Amniotic stem cell (primary cell): ENCODE results near the gene P3H4.
A peak's percentile ranks its signal among the peaks of the same experiment; 100 is the strongest.
"Not testable (repeated sequence)": the region's sequence is repeated elsewhere in the genome, so short reads cannot be mapped to it uniquely, and the experiment has no call there.

Experiments used
- DNase-seq: peaks from one replicate; lab custom pipeline; 2025; lab: John Stamatoyannopoulos, UW

The P3H4 gene, protein sequence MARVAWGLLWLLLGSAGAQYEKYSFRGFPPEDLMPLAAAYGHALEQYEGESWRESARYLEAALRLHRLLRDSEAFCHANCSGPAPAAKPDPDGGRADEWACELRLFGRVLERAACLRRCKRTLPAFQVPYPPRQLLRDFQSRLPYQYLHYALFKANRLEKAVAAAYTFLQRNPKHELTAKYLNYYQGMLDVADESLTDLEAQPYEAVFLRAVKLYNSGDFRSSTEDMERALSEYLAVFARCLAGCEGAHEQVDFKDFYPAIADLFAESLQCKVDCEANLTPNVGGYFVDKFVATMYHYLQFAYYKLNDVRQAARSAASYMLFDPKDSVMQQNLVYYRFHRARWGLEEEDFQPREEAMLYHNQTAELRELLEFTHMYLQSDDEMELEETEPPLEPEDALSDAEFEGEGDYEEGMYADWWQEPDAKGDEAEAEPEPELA

DNA sequence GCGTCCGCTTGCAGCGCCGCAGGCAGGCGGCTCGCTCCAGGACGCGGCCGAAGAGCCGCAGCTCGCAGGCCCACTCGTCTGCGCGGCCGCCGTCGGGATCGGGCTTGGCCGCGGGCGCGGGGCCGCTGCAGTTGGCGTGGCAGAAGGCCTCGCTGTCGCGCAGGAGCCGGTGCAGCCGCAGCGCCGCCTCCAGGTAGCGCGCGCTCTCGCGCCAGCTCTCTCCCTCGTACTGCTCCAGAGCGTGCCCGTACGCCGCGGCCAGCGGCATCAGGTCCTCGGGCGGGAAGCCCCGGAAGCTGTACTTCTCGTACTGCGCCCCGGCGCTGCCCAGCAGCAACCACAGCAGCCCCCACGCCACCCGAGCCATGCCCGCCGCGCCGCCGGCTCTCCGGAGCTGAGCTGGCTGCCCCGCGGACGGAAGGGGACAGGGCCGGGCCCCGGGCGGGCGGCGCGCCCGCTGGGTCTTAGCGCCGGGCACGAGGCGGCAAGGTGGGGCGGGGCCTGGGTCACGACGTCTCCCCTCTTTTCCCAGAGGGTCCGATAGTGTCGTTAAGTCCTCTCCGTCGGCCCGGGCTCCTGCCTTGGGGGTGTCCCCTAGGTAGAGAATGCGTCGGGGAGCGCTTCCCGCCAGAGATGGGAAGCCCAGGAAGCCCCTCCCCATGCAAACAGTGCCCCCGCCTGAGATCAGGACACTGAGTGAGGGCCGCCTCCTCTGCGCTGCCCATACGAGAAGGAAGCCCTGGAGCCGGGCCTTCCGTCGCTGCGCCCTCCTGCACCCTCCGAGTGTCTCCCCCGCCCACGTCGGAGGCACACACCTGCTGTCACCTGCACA, at the start of gene P3H4:
Gene P3H4, minus strand, starts transcription at position 401 of the 832 bp plus-strand sequence. Its CDS starts 34 bp downstream, at position 367.
- DNase-seq, result peak; percentile 42

DNA sequence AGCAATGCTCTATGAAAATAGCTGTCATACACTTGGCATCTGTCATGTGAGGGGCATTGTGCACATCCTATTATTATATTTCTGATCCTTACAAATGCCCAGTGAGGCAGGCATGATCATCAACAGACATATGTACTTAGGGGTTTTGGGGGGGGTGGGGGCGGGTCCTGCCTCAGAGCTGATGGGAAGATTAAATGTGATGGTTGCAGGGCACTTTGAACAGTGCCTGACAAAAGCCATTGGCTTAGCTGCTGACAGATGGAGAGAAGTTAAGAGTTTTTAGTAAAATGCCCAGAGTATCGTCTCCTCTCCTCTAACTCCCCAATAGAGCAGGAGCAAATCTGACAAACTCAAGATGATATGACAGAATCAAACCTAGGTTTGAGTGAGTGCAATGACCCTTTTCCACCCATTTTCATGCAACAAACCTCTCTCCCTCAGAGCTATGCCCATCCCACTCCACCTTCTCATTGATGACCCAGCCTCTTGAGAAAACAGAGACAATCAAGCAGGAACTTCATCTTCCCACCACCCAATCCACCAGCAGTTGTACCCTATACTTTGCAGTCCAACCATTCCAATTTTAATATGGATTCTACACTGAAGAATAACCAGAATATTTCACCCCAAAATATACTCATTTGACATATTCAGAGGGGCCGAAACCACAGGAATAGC, 48.6 kb upstream of the P3H4 start:
- DNase-seq, result no peak

DNA sequence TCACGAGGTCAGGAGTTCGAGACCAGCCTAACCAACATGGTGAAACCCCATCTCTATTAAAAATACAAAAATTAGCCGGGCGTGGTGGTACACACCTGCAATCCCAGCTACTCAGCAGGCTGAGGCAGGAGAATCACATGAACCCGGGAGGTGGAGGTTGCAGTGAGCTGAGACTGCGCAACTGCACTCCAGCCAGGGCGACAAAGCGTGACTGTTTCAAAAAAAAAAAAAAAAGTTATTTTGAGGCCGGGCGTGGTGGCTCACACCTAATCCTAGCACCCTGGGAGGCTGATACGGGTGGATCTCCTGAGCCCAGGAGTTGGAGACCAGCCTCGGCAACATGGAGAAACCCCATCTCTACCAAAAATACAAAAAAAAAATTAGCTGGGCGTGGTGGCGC, 39.6 kb upstream of the P3H4 start:
- DNase-seq, result not testable (repeated sequence)

DNA sequence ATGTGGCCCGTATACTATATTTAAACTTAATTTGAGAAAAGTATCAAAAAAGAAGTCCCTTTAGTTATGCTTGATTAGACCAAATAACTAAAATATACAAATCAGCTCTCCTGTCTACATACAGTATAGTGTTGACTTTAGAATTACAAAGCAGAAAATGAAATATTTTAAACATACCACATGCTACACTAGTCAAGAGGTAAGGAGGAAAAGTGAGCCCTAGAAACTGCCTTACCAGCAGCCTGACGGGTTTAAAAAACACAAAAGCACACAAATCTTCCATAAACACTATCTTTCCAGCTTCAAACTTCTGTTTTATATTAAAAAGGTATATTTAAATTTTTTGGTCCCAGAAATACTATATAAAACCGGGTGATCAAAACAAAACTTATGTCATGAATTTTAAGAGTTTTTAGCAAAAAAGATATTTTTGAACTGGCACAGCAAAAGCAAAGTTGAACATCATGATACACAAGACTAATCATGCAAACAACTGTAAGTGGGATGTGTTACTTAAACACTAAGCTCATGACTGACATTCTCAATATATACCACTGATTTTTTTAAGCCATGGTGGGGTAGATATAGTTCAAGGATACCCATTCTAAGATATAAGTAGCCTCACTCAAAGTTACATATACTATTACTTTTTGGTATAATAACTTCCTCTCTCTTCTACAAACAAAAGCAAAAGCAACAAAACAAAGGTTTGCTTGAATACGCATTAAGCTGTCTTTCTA, 37.7 kb upstream of the P3H4 start:
- DNase-seq, result no peak

DNA sequence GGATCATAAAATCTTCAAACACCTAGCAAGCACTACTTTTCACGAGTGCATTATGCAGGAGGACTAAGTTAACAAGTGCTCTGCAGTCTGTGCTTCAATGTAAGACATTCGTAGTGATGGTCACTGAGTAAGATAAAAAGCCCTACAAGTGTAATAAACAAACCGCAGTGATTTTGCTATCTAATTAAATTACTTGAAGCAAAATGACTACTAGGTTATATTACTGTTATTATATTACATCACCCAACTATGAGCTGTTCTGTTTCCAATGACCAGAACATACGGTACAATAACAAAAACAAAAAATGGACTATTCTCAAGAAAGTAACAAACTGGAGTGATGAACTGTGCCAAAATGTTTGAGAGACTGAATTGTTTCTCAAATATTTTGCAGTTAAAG, 37.0 kb upstream of the P3H4 start:
- DNase-seq, result no peak

DNA sequence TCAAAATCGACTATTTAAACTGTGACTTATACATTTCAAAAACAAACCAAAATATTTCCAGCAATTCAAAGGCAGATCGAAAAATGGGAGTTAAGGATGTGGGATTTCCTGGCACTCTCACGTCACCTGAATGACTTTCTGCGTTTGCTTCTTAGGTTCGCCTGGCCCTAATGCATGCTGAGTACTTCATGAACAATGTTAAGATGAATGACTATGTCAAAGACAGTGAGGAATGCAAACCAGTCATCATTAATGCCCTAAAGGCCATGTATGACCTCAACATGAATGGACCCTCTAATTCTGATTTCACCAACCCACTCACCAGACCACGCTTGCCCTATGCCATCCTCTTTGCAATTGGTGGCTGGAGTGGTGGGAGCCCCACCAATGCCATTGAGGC, 33.2 kb upstream of the P3H4 start:
- DNase-seq, result no peak

DNA sequence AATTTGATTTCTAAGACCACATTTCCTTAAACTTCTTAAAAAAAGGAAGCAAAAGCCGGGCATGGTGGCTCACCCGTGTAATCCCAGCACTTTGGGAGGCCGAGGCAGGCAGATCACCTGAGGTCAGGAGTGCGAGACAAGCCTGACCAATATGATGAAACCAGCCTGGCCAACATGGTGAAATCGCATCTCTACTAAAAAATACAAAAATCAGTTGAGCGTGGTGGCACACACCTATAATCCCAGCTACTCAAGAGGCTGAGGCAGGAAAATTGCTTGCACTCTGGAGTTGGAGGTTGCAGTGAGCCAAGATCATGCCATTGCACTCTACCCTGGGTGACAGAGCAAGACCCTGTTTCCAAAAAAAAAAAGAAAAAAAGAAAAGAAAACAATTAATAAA, 29.0 kb upstream of the P3H4 start:
- DNase-seq, result not testable (repeated sequence)

DNA sequence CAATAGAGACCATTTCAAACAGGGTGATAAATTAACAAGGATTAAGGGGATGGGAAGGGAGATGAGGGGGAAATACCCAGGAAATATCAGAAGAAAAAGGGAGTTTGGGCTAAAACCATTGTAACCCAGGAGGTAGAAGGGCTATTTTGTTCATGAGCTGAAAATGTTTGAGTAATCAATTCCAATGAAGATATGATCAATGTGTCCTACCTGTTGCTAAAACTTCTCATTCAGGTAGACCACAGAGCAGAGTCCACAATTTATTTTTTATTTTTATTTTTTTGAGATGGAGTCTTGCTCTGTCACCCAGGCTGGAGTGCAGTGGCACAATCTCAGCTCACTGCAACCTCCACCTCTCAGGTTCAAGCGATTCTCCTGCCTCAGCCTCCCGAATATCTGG, 27.7 kb upstream of the P3H4 start:
- not testable (repeated sequence) for DNase-seq

DNA sequence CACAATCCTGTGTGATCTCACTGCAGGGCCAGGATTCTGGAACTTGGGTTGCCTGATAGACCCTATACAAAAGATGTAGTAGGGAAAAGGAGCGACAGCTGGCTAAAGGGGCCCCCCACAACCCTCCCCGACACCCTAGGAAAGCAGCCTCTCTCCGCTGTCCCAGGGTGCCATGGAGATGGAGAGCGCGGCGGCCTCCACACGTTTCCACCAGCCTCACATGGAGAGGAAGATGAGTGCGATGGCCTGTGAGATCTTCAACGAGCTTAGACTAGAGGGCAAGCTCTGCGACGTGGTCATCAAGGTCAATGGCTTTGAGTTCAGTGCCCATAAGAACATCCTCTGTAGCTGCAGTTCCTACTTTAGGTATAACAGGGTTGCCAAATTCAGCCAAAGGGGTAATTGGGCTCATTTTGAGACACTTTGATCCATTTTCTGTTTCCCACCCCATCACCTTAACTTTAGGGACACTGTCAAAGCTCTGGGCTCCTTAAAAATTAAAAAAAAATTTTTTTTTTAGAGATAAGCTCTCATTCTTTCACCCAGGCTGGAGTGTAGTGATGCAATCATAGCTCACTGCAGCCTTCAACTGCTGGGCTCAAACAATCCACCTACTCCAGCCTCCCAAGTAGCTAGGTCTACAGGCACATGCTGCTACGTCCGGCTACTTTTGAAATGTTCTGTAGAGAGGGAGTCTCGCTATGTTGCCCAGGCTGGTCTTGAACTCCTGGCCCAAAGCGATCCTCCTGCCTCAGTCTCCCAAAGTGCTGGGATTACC, 26.2 kb upstream of the P3H4 start, which contains the start of gene KLHL10:
Gene KLHL10, plus strand, starts transcription at position 65 of the 778 bp plus-strand sequence. Its CDS starts 108 bp downstream, at position 173.
- no peak for DNase-seq

DNA sequence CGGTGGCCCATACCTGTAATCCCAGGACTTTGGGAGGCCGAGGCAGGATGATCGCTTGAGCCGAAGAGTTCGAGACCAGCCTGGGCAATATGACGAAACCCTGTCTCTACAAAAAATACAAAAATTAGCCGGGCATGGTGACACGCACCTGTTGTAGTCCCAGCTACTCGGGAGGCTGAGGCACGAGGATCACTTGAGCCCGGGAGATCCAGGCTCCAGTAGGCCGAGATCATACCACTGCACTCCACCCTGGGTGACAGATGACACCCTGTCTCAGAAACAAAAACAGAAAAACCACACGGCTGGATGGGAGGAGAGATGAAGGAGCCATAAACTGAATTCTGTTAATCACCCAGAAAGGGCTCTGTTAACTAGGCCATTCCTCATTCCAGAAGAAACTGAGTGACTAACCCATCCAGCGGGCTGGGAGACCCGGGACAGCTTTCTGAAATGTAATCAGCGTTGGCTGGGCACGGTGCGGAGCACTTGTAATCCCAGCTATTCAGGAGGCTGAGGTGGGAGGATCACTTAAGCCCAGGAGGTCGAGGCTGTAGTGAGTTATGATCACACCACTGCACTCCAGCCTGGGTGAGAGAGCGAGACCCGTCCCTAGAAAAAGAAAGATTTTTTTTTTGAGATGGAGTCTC, 24.9 kb upstream of the P3H4 start:
- DNase-seq, result no peak

DNA sequence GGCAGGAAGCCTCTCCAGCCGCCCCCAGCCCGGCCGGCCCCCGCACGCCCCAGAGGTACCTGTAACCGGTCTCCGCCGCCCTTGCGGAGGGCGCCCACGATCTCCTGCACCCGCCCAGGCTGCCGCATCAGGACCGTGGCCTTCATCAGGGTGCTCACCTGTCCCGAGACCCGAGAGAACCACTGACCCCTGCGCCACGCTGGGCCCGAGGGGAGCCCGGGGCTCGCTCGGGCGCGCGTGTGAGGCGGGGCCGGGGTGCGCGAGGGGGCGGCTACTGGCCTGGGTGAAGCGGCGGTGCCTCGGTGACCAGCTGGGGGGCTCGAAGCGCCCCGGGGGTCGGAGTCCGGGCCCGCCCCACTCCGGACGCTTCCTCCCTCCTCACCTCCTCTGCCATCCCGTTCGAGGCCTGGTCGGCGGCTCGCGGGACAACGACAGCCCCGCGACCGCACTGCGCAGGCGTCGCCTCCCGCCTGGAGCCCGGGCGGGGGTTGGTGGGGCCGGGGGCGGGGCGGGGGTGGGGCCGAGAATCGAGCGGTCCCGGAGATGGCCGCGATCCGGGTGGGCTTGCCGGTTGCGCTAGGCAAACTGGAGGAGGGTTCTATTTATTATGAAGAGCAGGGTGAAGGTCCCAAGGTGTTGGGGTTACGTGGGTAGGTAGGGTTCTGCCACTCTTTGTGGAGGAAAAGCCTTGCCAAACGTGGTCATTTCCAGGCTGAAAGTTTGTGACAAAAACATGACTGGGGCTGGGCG, 24.2 kb upstream of the P3H4 start, which contains the start of gene NT5C3B:
Gene NT5C3B, minus strand, starts transcription at position 433 of the 750 bp plus-strand sequence. Its CDS starts 39 bp downstream, at position 394.
- no peak for DNase-seq

DNA sequence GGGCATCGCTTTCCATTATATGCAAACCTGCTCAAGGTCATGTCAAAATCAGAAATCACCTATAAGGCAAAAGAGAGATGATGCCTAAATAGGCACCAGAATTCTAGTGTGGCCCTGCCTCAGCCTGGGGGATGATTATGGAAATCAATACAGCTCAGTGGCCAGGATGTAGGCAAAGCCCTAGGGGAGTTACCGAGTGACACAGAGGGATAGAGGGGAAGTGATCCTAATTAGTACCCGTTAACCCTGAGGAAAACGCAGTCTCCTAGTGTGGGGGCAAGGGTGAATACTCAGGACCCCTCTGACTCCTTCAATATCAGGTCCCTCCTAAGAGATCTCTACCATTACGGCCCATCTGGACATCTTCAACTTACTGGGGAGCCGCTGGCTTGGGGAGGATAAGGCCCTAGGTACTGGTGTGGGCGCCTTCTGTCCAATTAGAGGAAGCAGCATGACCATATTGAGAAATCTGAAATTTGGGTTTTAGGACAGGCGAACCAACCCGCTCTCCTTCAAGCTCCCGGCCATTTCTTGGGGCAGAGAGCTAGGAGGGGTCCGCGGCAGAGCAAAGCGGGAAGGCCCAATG, 23.6 kb upstream of the P3H4 start:
- no peak for DNase-seq

DNA sequence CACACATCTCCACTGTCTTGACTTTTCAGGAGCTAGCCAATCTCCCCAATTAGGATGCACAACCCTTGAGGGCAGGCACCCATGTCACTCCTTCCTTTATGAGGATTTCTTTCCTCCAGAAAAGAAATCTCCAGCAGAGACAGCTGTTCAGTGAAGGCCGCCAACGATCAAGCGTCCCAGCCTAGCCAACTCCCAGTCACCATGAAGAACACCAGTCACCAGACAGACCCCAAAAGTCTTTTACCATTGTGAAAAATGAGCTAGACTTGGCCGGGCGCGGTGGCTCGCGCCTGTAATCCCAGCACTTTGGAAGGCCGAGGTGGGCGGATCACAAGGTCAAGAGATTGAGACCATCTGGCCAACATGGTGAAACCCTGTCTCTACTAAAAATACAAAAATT, 18.2 kb upstream of the P3H4 start:
- not testable (repeated sequence) for DNase-seq

DNA sequence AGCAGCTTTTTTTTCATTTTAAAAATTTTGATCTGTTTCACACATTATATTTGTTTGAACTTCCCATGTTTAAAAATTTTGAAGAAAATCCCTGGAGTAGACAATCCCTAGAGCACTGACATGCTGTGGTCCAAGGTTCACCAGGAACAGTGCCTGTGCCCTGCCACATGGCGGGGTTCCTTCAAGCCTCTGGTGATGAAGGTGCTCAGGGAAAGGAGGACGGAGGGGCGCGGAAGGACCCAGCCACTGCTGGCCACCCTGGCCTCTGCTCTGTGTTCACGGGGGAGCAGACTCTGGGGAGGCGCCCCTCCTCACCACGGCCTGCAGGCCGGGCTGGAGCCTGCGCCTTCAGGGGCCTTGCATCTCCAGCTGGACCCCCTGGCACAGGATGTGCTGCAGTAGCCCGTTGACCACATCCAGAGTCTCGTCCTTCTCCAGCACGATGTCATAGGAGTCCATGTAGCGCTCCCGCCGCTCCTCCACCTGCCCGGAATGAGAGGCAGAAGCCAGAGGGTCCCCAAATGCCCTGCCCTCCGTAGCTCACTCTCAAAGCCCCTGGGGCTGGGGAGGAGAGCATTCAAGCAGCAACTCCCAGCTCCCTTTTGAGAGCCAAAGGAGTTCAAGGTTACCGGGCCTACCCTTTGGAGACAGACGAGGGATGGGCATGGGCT, 13.6 kb upstream of the P3H4 start:
- no peak for DNase-seq

DNA sequence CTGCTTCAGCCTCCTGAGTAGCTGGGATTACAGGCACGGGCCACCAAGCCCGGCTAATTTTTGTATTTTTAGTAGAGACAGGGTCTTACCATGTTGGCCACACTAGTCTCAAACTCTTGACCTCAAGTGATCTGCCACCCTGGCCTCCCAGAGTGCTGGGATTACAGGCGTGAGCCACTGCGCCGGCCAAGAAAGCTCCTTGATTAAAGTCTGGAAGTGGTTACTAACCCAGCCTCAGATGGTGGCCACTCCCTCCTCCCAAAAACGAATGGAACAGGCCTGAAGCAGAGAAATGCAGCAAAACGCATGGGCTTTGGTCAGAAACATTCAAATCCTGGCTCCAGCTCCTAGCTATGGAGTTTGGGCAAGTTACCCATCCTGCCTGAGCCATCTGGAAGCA, 12.3 kb upstream of the P3H4 start:
- DNase-seq, result no peak

DNA sequence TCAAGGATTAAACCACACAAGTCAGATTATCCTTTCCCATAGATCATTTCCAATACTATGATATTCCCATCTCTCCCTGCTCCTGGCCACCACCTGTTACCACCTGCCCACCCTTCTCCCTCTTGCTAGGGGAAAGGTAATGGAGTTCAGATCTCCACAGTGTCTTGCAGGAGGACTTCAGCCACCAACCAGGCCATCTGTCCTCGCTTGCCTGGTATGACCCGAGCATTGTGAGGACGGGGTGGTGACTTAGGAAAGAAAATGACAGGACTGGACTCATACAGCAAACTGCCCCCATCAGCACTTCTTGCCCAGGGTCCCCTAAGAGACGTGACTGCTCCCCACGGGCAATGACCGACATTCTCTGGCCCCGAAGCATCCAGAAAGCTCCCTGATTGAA, 11.8 kb upstream of the P3H4 start:
- DNase-seq, result no peak

DNA sequence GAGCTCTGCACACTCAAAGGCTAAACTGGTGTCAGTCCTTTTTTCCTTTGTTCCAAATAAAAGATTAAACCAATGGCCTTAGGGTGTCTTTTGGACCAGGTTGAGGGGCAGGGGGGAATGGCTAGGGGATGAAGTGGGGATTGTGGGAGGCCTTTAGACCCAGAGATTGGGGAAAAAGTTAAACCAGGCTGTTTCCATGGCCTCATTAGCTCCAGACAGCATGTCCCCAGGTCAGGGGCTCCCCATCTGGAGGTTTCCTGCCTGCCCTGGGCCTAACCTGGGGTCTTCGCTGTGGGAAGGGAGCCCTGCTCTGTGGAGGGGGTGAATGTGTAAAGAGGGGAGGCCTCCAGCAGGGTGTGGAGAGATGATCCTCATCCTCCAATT, 11.4 kb upstream of the P3H4 start:
- no peak for DNase-seq
